GM19025 (cell line): ENCODE results near the gene CCDC116.
"Not testable (repeated sequence)": the region's sequence is repeated elsewhere in the genome, so short reads cannot be mapped to it uniquely, and the experiment has no call there.

Source experiments
- ATAC-seq: cut with Tn5 transposase; IDR thresholded peaks from one replicate; pipeline ENCODE4 v1.9.1; 2021; ENCODE audit warnings: mild to moderate bottlenecking, low read depth, moderate library complexity; ENCODE audit not compliant: unreplicated experiment

The CCDC116 gene

DNA sequence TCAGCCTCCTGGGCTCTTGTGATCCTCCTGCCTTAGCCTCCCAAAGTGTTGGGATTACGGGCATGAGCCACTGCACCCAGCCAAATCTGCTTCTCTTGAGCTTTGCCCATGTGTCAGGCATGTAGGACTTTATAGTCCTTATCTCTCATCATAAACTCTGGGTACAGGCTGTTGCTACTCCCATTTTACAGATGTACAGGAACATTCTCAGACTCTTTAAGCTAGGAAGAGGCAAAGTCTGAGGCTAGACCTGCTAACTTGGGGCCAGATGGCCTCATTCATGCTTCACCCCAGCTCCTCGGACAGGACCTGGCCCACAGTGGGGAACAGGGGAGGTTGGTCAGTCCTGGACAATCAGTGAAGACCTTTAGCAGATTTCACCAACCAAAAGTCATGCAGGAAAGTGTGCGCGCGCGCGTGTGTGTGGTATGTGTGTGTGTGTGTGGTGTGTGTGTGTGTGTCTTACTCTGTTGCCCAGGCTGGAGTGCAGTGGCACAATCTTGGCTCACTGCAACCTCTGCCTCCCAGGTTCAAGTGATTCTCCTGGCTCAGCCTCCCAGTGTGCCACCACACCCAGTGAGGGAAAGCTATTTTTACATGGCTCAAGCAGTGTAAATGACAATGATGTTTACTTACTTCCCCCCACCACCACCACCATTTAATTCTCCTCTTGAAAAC is 26.5 kb upstream of the CCDC116 start:
- ATAC-seq = no peak

DNA sequence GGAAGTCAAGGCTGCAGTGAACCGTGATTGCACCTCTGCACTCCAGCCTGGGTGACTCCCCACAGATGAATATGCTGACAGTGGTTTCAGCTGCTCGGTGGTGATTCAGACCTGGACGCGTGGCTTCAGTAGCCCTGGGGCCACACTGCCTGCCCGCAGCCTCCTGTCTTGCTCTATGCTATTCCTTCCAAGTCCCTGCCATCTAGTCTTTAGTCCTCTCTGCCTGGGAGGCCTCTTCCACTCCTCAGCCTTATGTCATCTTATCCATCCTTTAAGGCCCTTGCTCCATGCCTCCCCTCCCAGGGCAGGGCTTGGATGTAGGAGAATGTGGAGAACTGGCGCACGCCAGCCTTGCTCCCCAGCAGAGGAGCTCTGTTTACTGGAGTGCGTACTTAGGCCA is 25.8 kb upstream of the CCDC116 start:
- ATAC-seq = no peak

- not testable (repeated sequence) for ATAC-seq
Measured at GRCh38 chr22:21609556-21610157, 22.9 kb upstream of the CCDC116 start.

DNA sequence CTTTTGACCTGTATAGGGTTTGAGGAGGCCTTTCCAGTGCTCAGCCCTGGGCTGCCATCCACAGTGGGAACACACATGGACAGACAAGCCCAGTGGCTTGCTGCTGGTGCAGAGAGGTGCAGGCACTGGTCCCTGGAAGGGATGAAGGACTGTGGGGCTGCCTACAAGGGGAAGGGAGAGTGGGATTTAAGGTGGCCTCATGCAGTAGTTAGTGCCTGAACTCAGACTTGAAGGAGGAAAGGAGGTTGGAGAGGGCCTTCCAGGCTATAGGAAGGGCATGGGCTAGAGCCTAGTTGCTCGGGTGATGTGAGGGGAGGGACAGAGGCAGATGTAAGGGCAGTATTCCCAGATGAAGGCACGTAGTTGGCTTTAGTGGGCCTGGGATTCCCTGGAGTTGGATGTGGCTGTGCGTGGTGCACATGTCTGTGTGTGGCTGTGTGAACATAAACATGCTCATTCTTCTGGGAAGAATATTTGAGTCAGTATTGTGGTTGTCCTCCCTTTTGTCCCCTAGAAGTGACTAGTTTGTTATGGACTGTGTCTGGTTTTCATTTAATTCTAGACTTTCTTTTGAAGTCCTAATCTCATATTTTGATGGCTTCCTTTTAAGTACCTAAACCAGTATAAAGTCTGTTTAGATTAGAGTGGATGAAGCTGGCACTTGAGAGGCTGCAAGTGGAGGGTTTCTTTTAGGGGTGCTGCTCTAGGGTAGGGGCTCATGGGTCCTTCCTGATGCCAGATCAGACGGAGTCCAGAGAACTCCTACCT is 21.2 kb upstream of the CCDC116 start:
- no peak for ATAC-seq

GRCh38 chr22:21612858-21613257 is 19.7 kb upstream of the CCDC116 start:
- no peak for ATAC-seq

DNA sequence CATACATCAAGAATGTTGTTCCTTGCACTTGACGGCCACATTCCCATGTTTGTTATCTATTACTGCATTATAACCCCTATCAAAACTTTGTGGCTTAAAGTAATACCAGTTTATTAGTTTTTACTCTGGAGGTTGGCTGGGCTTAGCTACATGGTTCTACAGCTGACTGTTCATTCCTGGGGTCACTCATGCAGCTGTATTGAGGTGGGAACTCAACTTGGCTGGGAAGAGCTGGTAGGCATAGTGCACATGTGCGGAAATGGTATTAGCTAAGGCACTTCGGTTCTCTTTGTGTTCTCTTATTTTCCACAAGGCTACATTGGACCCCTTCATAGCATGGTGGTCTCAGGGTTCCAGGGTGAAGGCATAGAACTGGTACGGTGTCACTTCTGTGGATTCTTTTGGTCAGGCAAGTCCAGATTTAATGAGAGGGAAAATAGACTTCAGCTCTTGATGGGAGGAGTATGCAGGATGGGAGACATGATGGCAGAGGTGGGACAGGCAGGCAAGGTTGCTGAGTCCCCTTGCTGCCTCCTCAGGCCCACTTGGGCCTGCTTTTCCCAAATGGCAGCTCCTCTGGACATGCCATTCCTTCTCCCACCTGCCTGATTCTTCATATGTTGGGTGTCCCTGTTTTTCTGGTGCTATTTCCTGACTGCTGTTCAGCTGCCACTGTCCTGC is 18.9 kb upstream of the CCDC116 start:
- ATAC-seq = no peak

DNA sequence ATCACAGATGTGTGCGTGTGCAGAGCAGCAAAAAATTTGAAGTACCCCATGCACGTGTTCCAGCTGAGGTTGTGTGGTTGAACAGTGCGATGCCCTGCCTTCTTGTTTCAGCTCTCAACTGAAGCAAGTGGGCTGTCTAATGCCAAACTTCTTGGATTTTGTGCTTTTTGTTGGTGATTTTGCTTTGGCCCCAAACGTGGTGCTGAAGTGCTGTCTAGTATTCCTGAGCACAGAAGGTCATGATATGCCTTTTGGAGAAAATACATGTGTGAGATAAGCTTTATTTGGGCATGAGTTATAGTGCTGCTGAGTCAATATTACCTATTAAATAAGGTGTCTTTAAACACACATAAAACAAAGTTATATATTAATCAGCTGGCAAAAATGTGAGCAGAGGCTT is 16.8 kb upstream of the CCDC116 start:
- no peak for ATAC-seq

DNA sequence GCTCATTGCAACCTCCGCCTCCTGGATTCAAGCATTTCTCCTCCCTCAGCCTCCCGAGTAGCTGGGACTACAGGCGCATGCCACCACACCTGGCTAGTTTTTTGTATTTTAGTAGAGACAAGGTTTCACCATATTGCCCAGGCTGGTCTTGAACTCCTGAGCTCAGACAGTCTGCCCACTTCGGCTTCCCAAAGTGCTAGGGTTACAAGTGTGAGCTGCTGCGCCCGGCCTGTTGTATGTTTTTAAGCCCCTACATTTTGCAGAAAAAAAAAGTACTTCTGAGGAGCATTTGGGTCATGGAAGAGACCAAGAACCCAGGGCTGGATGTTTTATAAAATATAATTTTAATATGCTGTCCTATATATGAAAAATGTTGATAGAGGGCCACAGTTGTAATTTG is 15.2 kb upstream of the CCDC116 start:
- ATAC-seq = not testable (repeated sequence)

- no peak for ATAC-seq
Measured at GRCh38 chr22:21621025-21621424, 11.5 kb upstream of the CCDC116 start.

DNA sequence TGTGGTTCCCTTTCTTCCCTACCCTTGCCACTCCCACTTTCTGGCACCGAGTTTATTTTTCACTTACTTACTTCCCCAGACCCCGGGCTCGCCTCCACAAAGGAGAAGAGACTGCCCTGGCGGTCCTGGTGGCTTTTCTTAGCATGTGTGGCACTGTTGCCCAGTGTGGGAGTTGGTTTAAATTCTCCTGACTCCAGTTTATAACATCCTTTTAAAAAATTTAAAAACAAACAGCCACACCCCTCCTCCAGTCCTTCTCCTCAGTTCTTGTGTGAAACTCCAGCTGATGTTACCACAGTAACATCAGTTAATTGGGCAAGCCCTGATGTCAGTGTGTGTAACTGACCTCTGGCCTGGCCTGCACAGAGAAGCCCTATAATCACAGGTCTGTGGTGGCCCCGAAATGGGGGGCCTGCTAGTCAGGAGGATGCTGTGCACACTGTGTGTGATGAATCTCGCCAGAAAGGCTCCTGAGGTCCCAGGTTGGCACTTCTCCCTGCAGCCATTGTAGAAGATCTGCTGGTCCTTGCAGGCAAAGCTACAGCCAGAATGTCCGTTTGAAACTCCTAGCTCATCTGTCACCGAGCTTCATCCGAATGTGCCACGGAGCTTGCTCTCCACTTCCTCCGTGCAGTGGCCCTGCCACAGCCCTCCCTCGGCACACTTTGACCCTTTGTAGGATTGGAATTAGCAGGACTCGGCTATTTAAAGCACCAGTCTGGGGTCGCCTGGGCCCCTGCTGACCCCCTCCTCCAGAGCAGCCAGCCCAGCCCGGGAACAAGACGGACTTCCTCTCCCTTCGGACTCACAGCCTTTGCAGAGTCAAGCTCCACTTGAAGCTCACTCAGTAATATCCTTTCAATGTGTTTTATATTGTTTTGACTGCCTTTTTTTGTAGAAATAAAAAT is 10.3 kb upstream of the CCDC116 start:
- no peak for ATAC-seq

GRCh38 chr22:21622919-21623647 is 9.5 kb upstream of the CCDC116 start:
- ATAC-seq = no peak

DNA sequence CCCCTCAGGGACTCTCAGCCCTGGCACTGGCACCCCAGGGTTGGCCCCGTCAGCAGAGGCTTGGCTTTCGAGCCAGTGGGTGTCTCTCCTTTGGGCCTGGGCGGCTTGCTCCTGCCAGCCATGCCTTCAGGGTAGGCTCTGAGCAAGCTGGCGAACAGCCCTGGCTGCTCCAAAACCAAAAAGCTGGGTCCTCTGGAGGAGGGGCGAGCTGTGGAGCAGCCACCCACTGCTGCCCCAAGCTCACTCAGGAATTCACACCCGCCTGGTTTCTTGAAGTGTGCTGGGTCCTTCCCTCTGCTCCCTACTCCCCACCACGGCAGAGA is 9.0 kb upstream of the CCDC116 start:
- no peak for ATAC-seq

DNA sequence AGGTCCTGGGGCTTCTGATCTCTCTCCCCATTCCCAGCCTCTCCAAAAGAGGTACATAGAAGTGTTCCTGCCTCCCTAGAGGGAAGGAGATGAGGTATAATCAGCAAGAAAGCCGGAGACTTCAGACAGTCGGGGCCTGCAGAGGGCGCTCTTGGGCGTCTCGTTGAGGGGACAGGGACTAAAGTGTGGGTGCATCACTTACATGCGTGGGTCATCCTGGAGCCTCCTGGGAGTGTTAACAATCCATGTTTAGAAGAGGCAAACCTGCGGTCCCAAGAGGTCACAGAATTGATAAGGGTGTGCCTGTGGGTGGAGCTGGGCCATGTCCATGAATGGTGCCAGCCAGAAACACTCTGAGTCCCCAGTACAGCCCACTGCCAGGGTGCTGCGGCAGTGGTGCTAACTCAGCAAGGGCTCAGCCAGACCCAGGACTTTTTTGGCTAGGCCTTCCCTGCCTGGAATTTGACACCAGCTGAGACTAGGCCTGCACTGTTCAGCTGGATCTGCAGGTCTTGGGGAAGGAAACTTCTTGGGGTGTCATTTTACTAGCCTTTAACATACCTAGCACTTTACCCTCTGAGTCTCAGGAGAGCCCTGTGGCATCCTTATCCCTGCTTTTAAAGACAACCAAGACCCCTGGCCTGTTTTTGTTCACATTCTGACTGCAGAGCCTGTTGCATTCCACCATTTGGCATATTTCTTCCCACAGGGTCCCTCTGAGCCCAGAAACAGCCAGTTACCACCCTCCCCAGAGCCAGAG is 8.3 kb upstream of the CCDC116 start:
- ATAC-seq = no peak

DNA sequence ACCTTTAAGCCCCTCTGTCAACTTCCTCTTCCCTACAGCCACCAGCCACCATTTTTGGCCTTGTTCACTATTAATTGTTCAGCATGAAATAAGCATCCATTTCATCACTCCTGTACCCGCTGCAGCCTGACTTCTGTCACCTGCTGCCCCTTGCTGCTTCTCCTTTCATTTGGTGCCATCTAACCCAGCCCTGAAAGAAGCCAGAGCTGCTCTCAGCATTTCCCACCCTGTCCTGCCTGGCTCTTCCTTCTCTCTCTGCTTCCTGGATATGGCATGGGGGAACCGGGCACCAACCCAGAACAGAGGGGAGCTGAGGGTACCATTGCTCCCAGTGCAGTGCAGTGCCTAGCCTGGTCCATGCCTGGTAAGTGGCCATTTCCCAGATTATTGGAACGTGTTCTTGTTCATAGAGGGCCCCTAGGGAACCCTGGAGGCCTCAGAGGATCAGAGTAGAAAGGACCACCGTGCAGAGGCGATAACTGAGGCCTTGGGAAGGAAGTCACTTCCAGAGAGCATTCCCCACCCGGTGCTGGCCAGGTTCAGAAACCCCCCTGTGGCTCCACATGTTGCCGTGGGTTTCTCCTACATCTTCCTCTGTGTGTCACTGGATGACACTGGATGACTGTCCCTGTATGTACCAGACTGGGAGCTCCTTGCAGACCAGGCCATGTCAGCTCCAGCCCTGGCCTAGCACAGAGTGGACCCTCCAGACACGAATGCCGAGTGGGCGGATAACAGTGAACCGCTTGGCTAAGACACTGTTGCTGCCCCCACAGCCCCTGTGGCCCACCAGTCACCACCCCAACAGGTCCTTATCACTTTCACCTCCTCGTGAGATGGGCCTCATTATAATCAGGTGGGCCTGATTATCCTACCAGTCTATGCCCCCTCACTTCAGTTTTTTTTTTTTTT is 7.4 kb upstream of the CCDC116 start:
- no peak for ATAC-seq

- ATAC-seq = no peak
Measured at GRCh38 chr22:21626073-21626734, 6.4 kb upstream of the CCDC116 start.

DNA sequence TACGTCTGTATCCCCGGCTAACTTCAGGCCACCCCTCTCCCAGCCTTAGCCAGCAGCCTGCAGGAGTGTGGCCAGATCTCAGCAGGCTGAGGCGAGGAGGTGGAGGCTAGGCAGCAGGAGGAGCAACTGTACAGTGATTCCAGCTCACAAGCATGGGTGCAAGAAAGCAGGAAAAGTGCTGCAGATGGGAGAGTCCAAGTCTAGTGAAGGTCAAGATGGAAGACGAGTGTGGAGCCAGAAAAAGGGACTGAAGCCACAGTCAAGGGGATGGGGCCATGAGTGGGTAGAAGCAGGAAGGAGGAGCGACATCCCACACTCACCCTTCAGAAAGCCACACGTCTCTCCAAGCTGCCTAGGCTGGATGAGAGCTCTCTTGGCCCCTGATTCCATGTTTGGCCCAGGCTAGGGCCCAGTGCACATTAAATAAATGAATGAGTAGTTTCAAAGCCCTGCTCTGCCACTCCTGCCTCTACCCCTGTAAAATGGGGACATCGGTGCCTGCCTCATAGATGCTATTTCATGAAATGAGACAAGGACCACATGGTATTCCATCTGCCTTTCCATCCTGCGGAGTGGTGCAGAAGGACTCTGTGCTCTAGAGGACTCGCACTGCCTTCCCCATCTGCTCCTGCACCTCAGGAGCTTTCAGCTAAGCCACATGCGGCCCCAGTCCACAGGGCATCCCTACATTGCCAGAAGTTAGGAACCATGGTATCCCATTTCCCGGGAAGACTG is 5.7 kb upstream of the CCDC116 start:
- ATAC-seq = no peak
